Activated naive CD4-positive, alpha-beta T cell treated with anti-CD3 and anti-CD28 coated beads, Interleukin-2, amount 50 U/mL, for 24 hours (primary cell): ENCODE measurements around the gene TLCD2.
"Not testable (repeated sequence)": the region's sequence is repeated elsewhere in the genome, so short reads cannot be mapped to it uniquely, and the experiment has no call there.

Experiments
- H3K27ac Mint-ChIP-seq: one replicate; pipeline ENCODE4 v1.8.0; 2021; ENCODE audit warnings: mild to moderate bottlenecking, mixed read lengths
- H3K27me3 Mint-ChIP-seq: one replicate; pipeline ENCODE4 v1.8.0; 2021; ENCODE audit warnings: mixed read lengths
- H3K36me3 Mint-ChIP-seq: one replicate; pipeline ENCODE4 v1.8.0; 2021; ENCODE audit warnings: mixed read lengths
- H3K4me1 Mint-ChIP-seq: one replicate; pipeline ENCODE4 v1.8.0; 2021; ENCODE audit warnings: mixed read lengths
- H3K4me3 Mint-ChIP-seq: one replicate; pipeline ENCODE4 v1.8.0; 2021; ENCODE audit warnings: mild to moderate bottlenecking, mixed read lengths
- H3K9me3 Mint-ChIP-seq: one replicate; pipeline ENCODE4 v1.8.0; 2021; ENCODE audit warnings: mixed read lengths

The TLCD2 gene

GRCh38 chr17:1713878-1714426 is 3.8 kb upstream of the TLCD2 start:
- Mint-ChIP-seq H3K36me3 (peaks cover 2% of the 10 kb centered on the region), H3K9me3 (no peaks in the 10 kb centered on the region), H3K4me1 (peaks cover 30% of the 10 kb centered on the region), H3K27ac (peak overlapping the region; percentile 4), H3K4me3 (peak overlapping the region; percentile 24), H3K27me3 (peaks cover 5% of the 10 kb centered on the region)

GRCh38 chr17:1713160-1713877 is 3.1 kb upstream of the TLCD2 start:
- H3K4me1 Mint-ChIP-seq, result peaks cover 30% of the 10 kb centered on the region
- no peak overlapping the region for H3K4me3 Mint-ChIP-seq
- H3K9me3 Mint-ChIP-seq, result no peaks in the 10 kb centered on the region
- H3K27me3 Mint-ChIP-seq, result peaks cover 6% of the 10 kb centered on the region
- no peak overlapping the region for H3K27ac Mint-ChIP-seq
- peaks cover 2% of the 10 kb centered on the region for H3K36me3 Mint-ChIP-seq

GRCh38 chr17:1712271-1712670 is 2.1 kb upstream of the TLCD2 start:
- H3K4me3 Mint-ChIP-seq, result no peak overlapping the region
- no peaks in the 10 kb centered on the region for H3K9me3 Mint-ChIP-seq
- no peak overlapping the region for H3K27ac Mint-ChIP-seq
- H3K36me3 Mint-ChIP-seq, result peaks cover 2% of the 10 kb centered on the region
- H3K27me3 Mint-ChIP-seq, result peaks cover 7% of the 10 kb centered on the region
- H3K4me1 Mint-ChIP-seq, result peaks cover 24% of the 10 kb centered on the region

GRCh38 chr17:1711804-1712203 is 1.6 kb upstream of the TLCD2 start:
- H3K4me1 Mint-ChIP-seq, result peaks cover 21% of the 10 kb centered on the region
- peaks cover 10% of the 10 kb centered on the region for H3K27me3 Mint-ChIP-seq
- H3K4me3 Mint-ChIP-seq, result peak overlapping the region; percentile 74
- no peaks in the 10 kb centered on the region for H3K9me3 Mint-ChIP-seq
- no peak overlapping the region for H3K27ac Mint-ChIP-seq
- peaks cover 2% of the 10 kb centered on the region for H3K36me3 Mint-ChIP-seq

- peaks cover 21% of the 10 kb centered on the region for H3K4me1 Mint-ChIP-seq
- H3K4me3 Mint-ChIP-seq, result peak overlapping the region; percentile 74
These were observed 803 bp upstream of the TLCD2 start for GRCh38 chr17:1710807-1711553.

GRCh38 chr17:1709403-1709951 is 700 bp downstream of the TLCD2 start:
- Mint-ChIP-seq H3K4me1 (peaks cover 18% of the 10 kb centered on the region), H3K9me3 (no peaks in the 10 kb centered on the region), H3K36me3 (peaks cover 2% of the 10 kb centered on the region), H3K27me3 (peaks cover 15% of the 10 kb centered on the region), H3K4me3 (no peak overlapping the region), H3K27ac (no peak overlapping the region)

More at GRCh38 chr17:1710807-1711553, 803 bp upstream of the TLCD2 start:
- Mint-ChIP-seq H3K27ac (no peak overlapping the region), H3K9me3 (no peaks in the 10 kb centered on the region), H3K27me3 (peaks cover 10% of the 10 kb centered on the region), H3K36me3 (peaks cover 2% of the 10 kb centered on the region)

GRCh38 chr17:1708791-1709346 is 1.3 kb downstream of the TLCD2 start:
- not testable (repeated sequence) for H3K36me3 Mint-ChIP-seq, H3K27ac Mint-ChIP-seq, H3K9me3 Mint-ChIP-seq
- peaks cover 14% of the 10 kb centered on the region for H3K4me1 Mint-ChIP-seq
- peak overlapping the region; percentile 63 for H3K4me3 Mint-ChIP-seq
- H3K27me3 Mint-ChIP-seq, result peaks cover 15% of the 10 kb centered on the region

- Mint-ChIP-seq H3K9me3 (no peaks in the 10 kb centered on the region), H3K27me3 (peaks cover 14% of the 10 kb centered on the region), H3K4me3 (no peak overlapping the region), H3K36me3 (peaks cover 2% of the 10 kb centered on the region), H3K4me1 (peaks cover 14% of the 10 kb centered on the region), H3K27ac (no peak overlapping the region)
These were observed 3.1 kb downstream of the TLCD2 start for GRCh38 chr17:1707107-1707506.

- H3K9me3 Mint-ChIP-seq, result no peaks in the 10 kb centered on the region
- H3K27me3 Mint-ChIP-seq, result peaks cover 11% of the 10 kb centered on the region
- no peaks in the 10 kb centered on the region for H3K4me1 Mint-ChIP-seq
- H3K27ac Mint-ChIP-seq, result peak overlapping the region; percentile 26
- H3K4me3 Mint-ChIP-seq, result no peak overlapping the region
- no peaks in the 10 kb centered on the region for H3K36me3 Mint-ChIP-seq
These were observed 5.2 kb downstream of the TLCD2 start for GRCh38 chr17:1705004-1705403.

- Mint-ChIP-seq H3K4me1 (no peaks in the 10 kb centered on the region), H3K4me3 (no peak overlapping the region), H3K36me3 (no peaks in the 10 kb centered on the region), H3K27ac (no peak overlapping the region), H3K27me3 (peaks cover 10% of the 10 kb centered on the region), H3K9me3 (no peaks in the 10 kb centered on the region)
These were observed 7.1 kb downstream of the TLCD2 start for GRCh38 chr17:1703063-1703462.

- H3K27ac Mint-ChIP-seq, H3K36me3 Mint-ChIP-seq, H3K4me1 Mint-ChIP-seq, H3K4me3 Mint-ChIP-seq, H3K9me3 Mint-ChIP-seq, H3K27me3 Mint-ChIP-seq: not testable (repeated sequence)
These were observed 10.3 kb downstream of the TLCD2 start for GRCh38 chr17:1699891-1700290.

- Mint-ChIP-seq H3K9me3 (no peaks in the 10 kb centered on the region), H3K4me1 (no peaks in the 10 kb centered on the region), H3K27ac (no peak overlapping the region), H3K36me3 (no peaks in the 10 kb centered on the region), H3K4me3 (no peak overlapping the region), H3K27me3 (peaks cover 2% of the 10 kb centered on the region)
These were observed 12.5 kb downstream of the TLCD2 start for GRCh38 chr17:1697681-1698080.

GRCh38 chr17:1695365-1695764 is 14.8 kb downstream of the TLCD2 start:
- Mint-ChIP-seq H3K27me3 (peaks cover 2% of the 10 kb centered on the region), H3K9me3 (no peaks in the 10 kb centered on the region), H3K4me1 (no peaks in the 10 kb centered on the region), H3K4me3 (no peak overlapping the region), H3K27ac (no peak overlapping the region), H3K36me3 (no peaks in the 10 kb centered on the region)

- Mint-ChIP-seq H3K27me3 (peaks cover 2% of the 10 kb centered on the region), H3K4me3 (no peak overlapping the region), H3K9me3 (no peaks in the 10 kb centered on the region), H3K36me3 (no peaks in the 10 kb centered on the region), H3K27ac (no peak overlapping the region), H3K4me1 (no peaks in the 10 kb centered on the region)
These were observed 16.8 kb downstream of the TLCD2 start for GRCh38 chr17:1693339-1693738.

GRCh38 chr17:1690544-1691221 is 19.5 kb downstream of the TLCD2 start:
- Mint-ChIP-seq H3K4me1 (peaks cover 4% of the 10 kb centered on the region), H3K9me3 (no peaks in the 10 kb centered on the region), H3K27me3 (peaks cover 2% of the 10 kb centered on the region), H3K4me3 (no peak overlapping the region), H3K36me3 (no peaks in the 10 kb centered on the region), H3K27ac (no peak overlapping the region)
